GM21825 (cell line): ENCODE measurements around the gene ZCWPW1.
"Not testable (repeated sequence)": the region's sequence is repeated elsewhere in the genome, so short reads cannot be mapped to it uniquely, and the experiment has no call there.

ENCODE experiments used
- ATAC-seq: cut with Tn5 transposase; IDR thresholded peaks from one replicate; pipeline ENCODE4 v1.9.1; 2021; ENCODE audit warnings: mild to moderate bottlenecking, moderate library complexity; ENCODE audit not compliant: unreplicated experiment

Gene ZCWPW1

GRCh38 chr7:100457033-100457432 is 28.5 kb upstream of the ZCWPW1 start:
- ATAC-seq: no peak

GRCh38 chr7:100456562-100456961 is 28.1 kb upstream of the ZCWPW1 start:
- no peak for ATAC-seq

GRCh38 chr7:100455206-100455605 is 26.7 kb upstream of the ZCWPW1 start:
- ATAC-seq: no peak

- ATAC-seq: not testable (repeated sequence)
These were observed 25.4 kb upstream of the ZCWPW1 start for GRCh38 chr7:100453854-100454253.

GRCh38 chr7:100452513-100452912 is 24.0 kb upstream of the ZCWPW1 start:
- ATAC-seq: no peak

GRCh38 chr7:100449190-100449795 is 20.8 kb upstream of the ZCWPW1 start:
- ATAC-seq: no peak

GRCh38 chr7:100447363-100447762 is 18.9 kb upstream of the ZCWPW1 start:
- not testable (repeated sequence) for ATAC-seq

- no peak for ATAC-seq
These were observed 17.5 kb upstream of the ZCWPW1 start for GRCh38 chr7:100446040-100446439.

- ATAC-seq: no peak
These were observed 16.1 kb upstream of the ZCWPW1 start for GRCh38 chr7:100444311-100445278.

- no peak for ATAC-seq
These were observed 14.8 kb upstream of the ZCWPW1 start for GRCh38 chr7:100443096-100443840.

- no peak for ATAC-seq
These were observed 13.4 kb upstream of the ZCWPW1 start for GRCh38 chr7:100441641-100442535.

GRCh38 chr7:100439244-100439643 is 10.7 kb upstream of the ZCWPW1 start:
- ATAC-seq: not testable (repeated sequence)

GRCh38 chr7:100438731-100439130 is 10.2 kb upstream of the ZCWPW1 start:
- not testable (repeated sequence) for ATAC-seq

GRCh38 chr7:100438172-100438571 is 9.7 kb upstream of the ZCWPW1 start:
- ATAC-seq: no peak

- ATAC-seq: no peak
These were observed 8.9 kb upstream of the ZCWPW1 start for GRCh38 chr7:100437150-100438100.

GRCh38 chr7:100435401-100436304 is 7.2 kb upstream of the ZCWPW1 start:
- ATAC-seq: peak; percentile 27

GRCh38 chr7:100434297-100435144 is 6.0 kb upstream of the ZCWPW1 start:
- no peak for ATAC-seq
